Endothelial cell of umbilical vein (primary cell): ENCODE results near the gene HECTD4. TPM values are rescaled to one million over a fixed set of nuclear protein-coding genes. Genes with fewer than 3 reads are reported as not detected.

Experiments
- BruUV-seq: library from RNA; stranded (reverse); fragments of 400-500 nt; replicated peaks from 2 replicates; lab custom pipeline; 2021; lab: Mats Ljungman, UMichigan
- CTCF ChIA-PET: fragments of 300-600, 350-600 bp; sonication (Branson Sonifier 250); formaldehyde crosslinking; loops from one replicate; lab custom pipeline; 2021; ENCODE audit warnings: antibody characterized with exemption, inconsistent platforms; lab: Charles Lee
- POLR2A ChIA-PET: fragments of 300-600, 350-600 bp; sonication (Branson Sonifier 250); formaldehyde crosslinking; loops from one replicate; lab custom pipeline; 2021; ENCODE audit warnings: antibody characterized with exemption, inconsistent platforms; lab: Charles Lee
- DNase-seq: peaks from one replicate; pipeline ENCODE4 v3.0.0-alpha.2; 2011; ENCODE audit warnings: low read depth, low spot score
- FAIRE-seq: peaks from 2 replicates; lab custom pipeline; 2011; peaks lifted over from hg19 to GRCh38; lab: Jason Lieb, UNC
- H2AFZ ChIP-seq: 2 replicates; pipeline ENCODE4 v1.6.0; 2012; ENCODE audit warnings: low read depth, low read length, control low read depth, inconsistent platforms
- H3K27ac ChIP-seq: 2 replicates; pipeline ENCODE4 v1.5.1; 2011; ENCODE audit warnings: low read depth, mild to moderate bottlenecking, control low read depth, low read length, moderate library complexity; ENCODE audit not compliant: insufficient read depth
- H3K27me3 ChIP-seq, 2 experiments: 2 replicates each; pipeline versions ENCODE4 v1.6.0 to v1.6.1; 2011; ENCODE audit warnings: low read length in 2 of 2, mixed read lengths in 1 of 2; ENCODE audit not compliant: control insufficient read depth in 2 of 2, insufficient read depth in 2 of 2
- H3K36me3 ChIP-seq, 2 experiments: 2 replicates in 1 of 2; 3 replicates in 1 of 2; pipeline ENCODE4 v1.5.1; 2011; ENCODE audit warnings: low read length in 2 of 2, mild to moderate bottlenecking in 1 of 2, moderate library complexity in 1 of 2; ENCODE audit not compliant: control insufficient read depth in 2 of 2, insufficient read depth in 2 of 2; ENCODE audit errors: extremely low read depth in 1 of 2
- H3K4me1 ChIP-seq: 3 replicates; pipeline ENCODE4 v1.5.1; 2011; ENCODE audit warnings: mild to moderate bottlenecking, low read length; ENCODE audit not compliant: control insufficient read depth, insufficient read depth; ENCODE audit errors: extremely low read depth
- H3K4me2 ChIP-seq: 2 replicates; pipeline ENCODE4 v1.6.1; 2011; ENCODE audit warnings: low read length, control low read depth, mixed read lengths; ENCODE audit not compliant: insufficient read depth
- H3K4me3 ChIP-seq, 3 experiments: fragments of 200-600 bp in 1 of 3; sonication (generic), shearing (Covaris generic) in 1 of 3; replicated peaks in 1 of 3; 2 replicates each; pipeline ENCODE4 v1.5.1; 2011 to 2016; ENCODE audit warnings: control low read depth in 3 of 3, low read length in 3 of 3, mild to moderate bottlenecking in 2 of 3, inconsistent platforms in 1 of 3, low read depth in 1 of 3, moderate library complexity in 1 of 3; ENCODE audit not compliant: insufficient read depth in 1 of 3
- H3K79me2 ChIP-seq: 2 replicates; pipeline ENCODE4 v1.6.0; 2012; ENCODE audit warnings: low read length, inconsistent platforms; ENCODE audit not compliant: control insufficient read depth, insufficient read depth
- H3K9ac ChIP-seq: replicated peaks from 2 replicates; pipeline ENCODE3; 2011; ENCODE audit warnings: low read length, control low read depth; ENCODE audit not compliant: insufficient read depth; ENCODE audit errors: extremely low read depth
- H3K9me1 ChIP-seq: replicated peaks from 3 replicates; pipeline ENCODE4 v1.6.0; 2011; ENCODE audit warnings: mild to moderate bottlenecking, low read length; ENCODE audit not compliant: control insufficient read depth, insufficient read depth; ENCODE audit errors: extremely low read depth
- H3K9me3 ChIP-seq: replicated peaks from 2 replicates; pipeline ENCODE4 v1.5.1; 2012; ENCODE audit warnings: low read length, inconsistent platforms; ENCODE audit not compliant: control insufficient read depth, insufficient read depth
- H4K20me1 ChIP-seq: replicated peaks from 2 replicates; pipeline ENCODE3; 2011; ENCODE audit warnings: mild to moderate bottlenecking, low read length; ENCODE audit not compliant: control insufficient read depth, insufficient read depth; ENCODE audit errors: extremely low read depth
- EZH2 ChIP-seq: IDR thresholded peaks from 2 replicates; pipeline ENCODE4 v1.6.1; 2012; ENCODE audit warnings: borderline replicate concordance, low read depth, mild to moderate bottlenecking, moderate library complexity, low read length, inconsistent platforms; ENCODE audit not compliant: severe bottlenecking
- FOS ChIP-seq: IDR thresholded peaks from 2 replicates; pipeline ENCODE4 v1.6.1; 2011; ENCODE audit warnings: mild to moderate bottlenecking, low read length, moderate library complexity, borderline replicate concordance; ENCODE audit not compliant: insufficient read depth
- GATA2 ChIP-seq: IDR thresholded peaks from 2 replicates; pipeline ENCODE4 v1.7.0; 2011; ENCODE audit warnings: low read depth, mild to moderate bottlenecking, moderate library complexity, mixed read lengths, low read length; ENCODE audit not compliant: insufficient read length, insufficient read depth
- JUN ChIP-seq: IDR thresholded peaks from 2 replicates; pipeline ENCODE4 v1.6.1; 2011; ENCODE audit warnings: borderline replicate concordance, low read depth; ENCODE audit not compliant: insufficient read length, insufficient read depth
- MYC ChIP-seq: IDR thresholded peaks from one replicate; pipeline ENCODE4 v1.6.1; 2011; ENCODE audit warnings: mild to moderate bottlenecking, low read depth, low read length
- POLR2A ChIP-seq: IDR thresholded peaks from 2 replicates; pipeline ENCODE4 v1.6.1; 2012; ENCODE audit warnings: low read depth, mild to moderate bottlenecking, control low read depth, low read length
- POLR2AphosphoS5 ChIP-seq: IDR thresholded peaks from 2 replicates; pipeline ENCODE4 v1.6.1; 2012; ENCODE audit warnings: low read depth, mild to moderate bottlenecking, control low read depth, low read length, moderate library complexity; ENCODE audit not compliant: insufficient read depth
- dilution Hi-C: fragments of 300-500 bp; cut with MboI; formaldehyde crosslinking; loops from one replicate; pipeline ENCODE4 v1.15.0; 2019; ENCODE audit warnings: low sequenced_read_pairs; ENCODE audit not compliant: extremely low pct_ligation_motif_present
- intact Hi-C: fragments of 100-400 bp; cut with micrococcal nuclease; formaldehyde crosslinking; loops from one replicate; pipeline ENCODE4 v1.10.0; 2022
- polyA plus RNA-seq, 4 experiments: library from polyadenylated mRNA; depleted of rRNA in 3 of 4; stranded (reverse) in 3 of 4; unstranded in 1 of 4; fragments of >200 nt; gene quantifications; 2 replicates each; pipeline versions ENCODE4 v1.2.1 to v1.2.3, GENCODE V29; 2011 to 2012; ENCODE audit warnings: missing spikeins in 1 of 4
- total RNA-seq: library from RNA; stranded (reverse); gene quantifications from 2 replicates; pipeline ENCODE4 v1.2.3, GENCODE V29; 2021
- TF ChIP-seq, protein P1 (sequence below), 2 donors: IDR thresholded peaks; 1 replicate in 1 of 2; 2 replicates in 1 of 2; pipeline ENCODE4 v1.5.1; 2011; ENCODE audit warnings: low read length in 2 of 2, mild to moderate bottlenecking in 2 of 2, moderate library complexity in 2 of 2, control low read depth in 1 of 2, inconsistent platforms in 1 of 2, low read depth in 1 of 2; ENCODE audit not compliant: insufficient read depth in 1 of 2; ENCODE audit errors: extremely low read depth in 1 of 2
- TF ChIP-seq, protein P2 (sequence below): IDR thresholded peaks from 2 replicates; pipeline ENCODE4 v1.6.1; 2011; ENCODE audit not compliant: insufficient read depth, insufficient read length

Gene HECTD4
- total and polyA plus RNA-seq, 2 donors (not counting 3 experiments of a cell fraction or from before 2014, with no cell fraction given) = 9.7 to 47.7 TPM

DNA sequence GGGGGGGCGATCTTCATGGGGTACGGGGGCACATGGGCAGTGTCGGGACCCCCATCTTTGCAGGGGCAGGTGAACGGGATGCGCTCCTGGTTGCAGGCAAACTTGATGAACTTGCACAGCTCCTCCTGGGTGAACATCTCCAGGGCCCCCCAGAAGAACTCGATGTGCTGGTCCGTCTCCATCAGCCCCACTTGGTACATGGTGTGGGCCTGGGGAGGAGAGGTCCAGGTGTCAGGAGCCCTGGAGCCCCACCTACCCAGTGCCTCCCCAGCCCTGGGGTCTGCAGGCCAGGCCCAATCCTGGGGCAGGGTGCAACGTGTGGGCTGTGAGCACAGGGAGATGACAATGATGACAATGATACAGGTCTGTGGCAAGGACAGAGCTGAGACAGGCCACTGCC is 219.2 kb downstream of the HECTD4 start:
- dilution Hi-C loops = no loop called here
- DNase-seq (no peak), FAIRE-seq (no peak)
- H2AFZ ChIP-seq = no peak overlapping the region
- H3K4me2 ChIP-seq = no peak overlapping the region
- H3K4me3 ChIP-seq = no peak overlapping the region
- no peaks in the 10 kb centered on the region for H3K79me2 ChIP-seq
- peaks cover 0 to 14% of the 10 kb centered on the region in 2 experiments for H3K36me3 ChIP-seq
- no peaks in the 10 kb centered on the region for H3K4me1 ChIP-seq
- ChIA-PET CTCF (no interaction called here), POLR2A (no interaction called here)
- H4K20me1 ChIP-seq = no peaks in the 10 kb centered on the region
- intact Hi-C loops = no loop called here
- no peak overlapping the region for H3K27ac ChIP-seq
- H3K27me3 ChIP-seq = no peaks in the 10 kb centered on the region
- H3K9me3 ChIP-seq = no peaks in the 10 kb centered on the region
- TF ChIP-seq FOS = no peak
- no peak overlapping the region for H3K9ac ChIP-seq
- no TSS peak for BruUV-seq
- H3K9me1 ChIP-seq = no peaks in the 10 kb centered on the region

DNA sequence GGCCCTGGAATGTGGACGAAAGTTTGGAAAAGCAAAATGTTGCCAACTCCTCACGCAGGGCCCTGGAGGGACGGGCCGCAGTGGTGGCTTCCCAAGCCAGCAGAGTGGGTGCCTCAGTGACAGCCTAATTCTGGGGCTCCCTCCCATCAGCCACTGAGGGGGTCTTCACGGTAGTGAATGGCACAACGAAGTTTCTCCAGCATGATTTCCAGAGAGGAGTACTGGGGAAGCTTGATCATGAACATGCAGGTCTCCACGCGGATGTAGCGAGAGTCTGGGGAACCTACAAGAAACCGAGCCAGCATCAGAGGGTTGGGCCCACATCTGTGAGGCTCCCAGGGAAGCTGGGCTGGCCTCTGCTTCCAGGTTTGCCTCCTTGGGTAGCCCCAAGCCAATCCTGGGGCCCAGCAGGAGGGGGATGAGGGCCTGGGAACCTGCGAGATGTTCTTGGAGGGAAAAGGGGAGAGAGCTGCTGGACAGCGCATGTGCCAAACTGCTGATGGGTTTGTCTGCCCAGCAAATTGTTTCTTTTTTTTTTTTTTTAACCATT is 219.9 kb downstream of the HECTD4 start:
- Histone ChIP-seq H3K4me2 (no peak overlapping the region), H3K9ac (no peak overlapping the region), H4K20me1 (no peaks in the 10 kb centered on the region), H2AFZ (no peak overlapping the region), H3K27me3 (no peaks in the 10 kb centered on the region), H3K79me2 (no peaks in the 10 kb centered on the region), H3K27ac (no peak overlapping the region), H3K36me3 (peaks cover 0 to 11% of the 10 kb centered on the region in 2 experiments), H3K9me3 (no peaks in the 10 kb centered on the region), H3K4me1 (no peaks in the 10 kb centered on the region), H3K9me1 (no peaks in the 10 kb centered on the region), H3K4me3 (no peak overlapping the region)
- CTCF ChIA-PET = interaction anchor here (1.3 kb wide), 1 partner anchor 16 kb away, joined by 6 read pairs; no protein-coding TSS in a partner anchor
- dilution Hi-C loops (no loop called here), intact Hi-C loops (no loop called here)
- DNase-seq (no peak), FAIRE-seq (no peak)
- TF ChIP-seq POLR2AphosphoS5 (no peak), MYC (no peak), POLR2A (no peak), EZH2 (no peak), FOS (no peak), GATA2 (no peak), JUN (no peak)
- TF ChIP-seq, protein P1, sequence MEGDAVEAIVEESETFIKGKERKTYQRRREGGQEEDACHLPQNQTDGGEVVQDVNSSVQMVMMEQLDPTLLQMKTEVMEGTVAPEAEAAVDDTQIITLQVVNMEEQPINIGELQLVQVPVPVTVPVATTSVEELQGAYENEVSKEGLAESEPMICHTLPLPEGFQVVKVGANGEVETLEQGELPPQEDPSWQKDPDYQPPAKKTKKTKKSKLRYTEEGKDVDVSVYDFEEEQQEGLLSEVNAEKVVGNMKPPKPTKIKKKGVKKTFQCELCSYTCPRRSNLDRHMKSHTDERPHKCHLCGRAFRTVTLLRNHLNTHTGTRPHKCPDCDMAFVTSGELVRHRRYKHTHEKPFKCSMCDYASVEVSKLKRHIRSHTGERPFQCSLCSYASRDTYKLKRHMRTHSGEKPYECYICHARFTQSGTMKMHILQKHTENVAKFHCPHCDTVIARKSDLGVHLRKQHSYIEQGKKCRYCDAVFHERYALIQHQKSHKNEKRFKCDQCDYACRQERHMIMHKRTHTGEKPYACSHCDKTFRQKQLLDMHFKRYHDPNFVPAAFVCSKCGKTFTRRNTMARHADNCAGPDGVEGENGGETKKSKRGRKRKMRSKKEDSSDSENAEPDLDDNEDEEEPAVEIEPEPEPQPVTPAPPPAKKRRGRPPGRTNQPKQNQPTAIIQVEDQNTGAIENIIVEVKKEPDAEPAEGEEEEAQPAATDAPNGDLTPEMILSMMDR (IDR thresholded peaks at IDR 0.05; ENCODE audit: extremely low read depth in 1 of 2, insufficient read depth in 1 of 2, low read depth in 1 of 2, low read length in 2 of 2) = no peak
- TF ChIP-seq, protein P2, sequence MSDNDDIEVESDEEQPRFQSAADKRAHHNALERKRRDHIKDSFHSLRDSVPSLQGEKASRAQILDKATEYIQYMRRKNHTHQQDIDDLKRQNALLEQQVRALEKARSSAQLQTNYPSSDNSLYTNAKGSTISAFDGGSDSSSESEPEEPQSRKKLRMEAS = no peak
- BruUV-seq = no TSS peak
- POLR2A ChIA-PET = no interaction called here
